ENCODE results near the gene CITED4.

Gene CITED4

GRCh38 chr1:40887012-40887378, 24.8 kb upstream of the CITED4 start:
- Histone ChIP-seq H3K9ac (ENCODE audit: low read length) (no peak overlapping the region), H3K9me2 (ENCODE audit: low read depth, low read length) (no peaks in the 10 kb centered on the region), H4K20me1 (ENCODE audit: insufficient read depth, low read length) (no peaks in the 10 kb centered on the region), H3K36me3 (ENCODE audit: insufficient read depth, low read length) (no peaks in the 10 kb centered on the region), H3K4me3 (ENCODE audit: low read depth, low read length, poor library complexity, severe bottlenecking) (no peak overlapping the region), H3K27me3 (ENCODE audit: insufficient read depth, low read length) (peaks cover 2% of the 10 kb centered on the region; the same call in 1 of the 2 replicates), H2AFZ (ENCODE audit: low read length) (no peak overlapping the region), H3K79me2 (ENCODE audit: insufficient read depth, low read length) (no peaks in the 10 kb centered on the region), H3K4me1 (ENCODE audit: insufficient read depth, low read length, severe bottlenecking) (no peaks in the 10 kb centered on the region), H3K27ac (ENCODE audit: low read depth, low read length, poor library complexity, severe bottlenecking) (no peak overlapping the region), H3K9me3 (ENCODE audit: low read length) (no peaks in the 10 kb centered on the region), H3F3A (ENCODE audit: insufficient read depth, low read length) (no peaks in the 10 kb centered on the region), H3K4me2 (ENCODE audit: low read length) (no peak overlapping the region)
- no peak for TF ChIP-seq CTCF (IDR thresholded peaks at IDR 0.05; ENCODE audit: low read length)
- no peak for TF ChIP-seq EZH2 (IDR thresholded peaks at IDR 0.05; ENCODE audit: borderline replicate concordance, low read length)

GRCh38 chr1:40886318-40887011, 24.3 kb upstream of the CITED4 start:
- Histone ChIP-seq H3K9me2 (ENCODE audit: low read depth, low read length) (no peaks in the 10 kb centered on the region), H3K36me3 (ENCODE audit: insufficient read depth, low read length) (no peaks in the 10 kb centered on the region), H3K4me3 (ENCODE audit: low read depth, low read length, poor library complexity, severe bottlenecking) (no peak overlapping the region), H3K9me3 (ENCODE audit: low read length) (no peaks in the 10 kb centered on the region), H3F3A (ENCODE audit: insufficient read depth, low read length) (no peaks in the 10 kb centered on the region), H2AFZ (ENCODE audit: low read length) (no peak overlapping the region), H3K27me3 (ENCODE audit: insufficient read depth, low read length) (peaks cover 2% of the 10 kb centered on the region; the same call in 1 of the 2 replicates), H3K4me1 (ENCODE audit: insufficient read depth, low read length, severe bottlenecking) (no peaks in the 10 kb centered on the region), H3K27ac (ENCODE audit: low read depth, low read length, poor library complexity, severe bottlenecking) (no peak overlapping the region), H3K4me2 (ENCODE audit: low read length) (no peak overlapping the region), H3K9ac (ENCODE audit: low read length) (no peak overlapping the region), H3K79me2 (ENCODE audit: insufficient read depth, low read length) (no peaks in the 10 kb centered on the region), H4K20me1 (ENCODE audit: insufficient read depth, low read length) (no peaks in the 10 kb centered on the region)
- TF ChIP-seq EZH2 (IDR thresholded peaks at IDR 0.05; ENCODE audit: borderline replicate concordance, low read length) = no peak
- TF ChIP-seq CTCF (IDR thresholded peaks at IDR 0.05; ENCODE audit: low read length) = no peak

GRCh38 chr1:40884055-40884795, 22.1 kb upstream of the CITED4 start:
- H3K4me1 ChIP-seq (ENCODE audit: insufficient read depth, low read length, severe bottlenecking) = no peaks in the 10 kb centered on the region
- no peak overlapping the region for H2AFZ ChIP-seq (ENCODE audit: low read length)
- H3K36me3 ChIP-seq (ENCODE audit: insufficient read depth, low read length) = no peaks in the 10 kb centered on the region
- H3F3A ChIP-seq (ENCODE audit: insufficient read depth, low read length) = no peaks in the 10 kb centered on the region
- H4K20me1 ChIP-seq (ENCODE audit: insufficient read depth, low read length) = no peaks in the 10 kb centered on the region
- peaks cover 6% of the 10 kb centered on the region for H3K27me3 ChIP-seq (ENCODE audit: insufficient read depth, low read length)
- no peak overlapping the region for H3K4me3 ChIP-seq (ENCODE audit: low read depth, low read length, poor library complexity, severe bottlenecking)
- TF ChIP-seq CTCF (IDR thresholded peaks at IDR 0.05; ENCODE audit: low read length) (no peak), EZH2 (IDR thresholded peaks at IDR 0.05; ENCODE audit: borderline replicate concordance, low read length) (no peak)
- H3K27ac ChIP-seq (ENCODE audit: low read depth, low read length, poor library complexity, severe bottlenecking) = no peak overlapping the region
- H3K9me2 ChIP-seq (ENCODE audit: low read depth, low read length) = no peaks in the 10 kb centered on the region
- no peaks in the 10 kb centered on the region for H3K9me3 ChIP-seq (ENCODE audit: low read length)
- H3K4me2 ChIP-seq (ENCODE audit: low read length) = no peak overlapping the region
- H3K79me2 ChIP-seq (ENCODE audit: insufficient read depth, low read length) = no peaks in the 10 kb centered on the region
- no peak overlapping the region for H3K9ac ChIP-seq (ENCODE audit: low read length)
